Measurements from ENCODE around the gene MRC2. TPM values are rescaled to one million over a fixed set of nuclear protein-coding genes. Genes with fewer than 3 reads are reported as not detected.

The MRC2 gene
- total and polyA plus RNA-seq, 9 of the 15 experiments (the other 6 are each of a cell fraction or from before 2014, with no cell fraction given): 0.28 to 11.5 (median 6.6) TPM

GRCh38 chr17:62615503-62615902 is 12.0 kb upstream of the MRC2 start:
- 44% methylated on average over 4 of the region's 4 CpGs for WGBS (ENCODE audit: insufficient coverage, low coverage, missing lambda C conversion rate)
- POLR2A ChIA-PET: interaction anchor here (0.6 to 1.1 kb wide), 2 partner anchors 14 to 71 kb away, joined by 3 read pairs; no protein-coding TSS in a partner anchor
- no peaks in the 10 kb centered on the region for H3K9me1 ChIP-seq (ENCODE audit: control insufficient read depth, insufficient read depth, low read length)
- no peak overlapping the region for H3K27ac ChIP-seq (ENCODE audit: extremely low read depth, low read depth, low read length)
- H3K36me3 ChIP-seq (ENCODE audit: control insufficient read depth, insufficient read depth, low read length): peaks cover 29% of the 10 kb centered on the region; the same call in 2 of the 3 replicates
- no peaks in the 10 kb centered on the region for H3K27me3 ChIP-seq (ENCODE audit: control insufficient read depth in 2 of 2, insufficient read depth in 2 of 2, low read length in 2 of 2)
- FAIRE-seq (no peak), DNase-seq (ENCODE audit: extremely low read depth in 1 of 4, low spot score in 3 of 4) (no peak), ATAC-seq (no peak)
- no TSS peak for BruUV-seq (replicated peaks)
- H4K20me1 ChIP-seq (replicated peaks; ENCODE audit: control insufficient read depth, insufficient read depth, low read length): peaks cover 4% of the 10 kb centered on the region; the same call in 1 of the 2 replicates
- H3K4me3 ChIP-seq: no peak overlapping the region
- intact Hi-C loops (cut with micrococcal nuclease) (no loop called here), in situ Hi-C loops (cut with MboI) (no loop called here)
- no peaks in the 10 kb centered on the region for H3K9me3 ChIP-seq (replicated peaks; ENCODE audit: control insufficient read depth, insufficient read depth, low read depth, low read length)
- H2AFZ ChIP-seq (ENCODE audit: low read depth, low read length): no peak overlapping the region
- H3K4me2 ChIP-seq (ENCODE audit: insufficient read depth, low read length): no peak overlapping the region
- H3K4me1 ChIP-seq (replicated peaks in 1 of 2; ENCODE audit: control insufficient read depth in 2 of 2, insufficient read depth in 2 of 2, low read length in 2 of 2): no peaks in the 10 kb centered on the region; a peak in 1 of 5 replicates
- no peak overlapping the region for H3K9ac ChIP-seq (ENCODE audit: insufficient read depth in 1 of 2, low read depth in 2 of 2, low read length in 2 of 2)
- H3K79me2 ChIP-seq (ENCODE audit: control insufficient read depth, insufficient read depth, low read length): no peaks in the 10 kb centered on the region
- CTCF ChIA-PET (ENCODE audit: low intra/inter-chr PET ratio): no interaction called here
- no peak for TF ChIP-seq ZBTB5 (IDR thresholded peaks at IDR 0.05)
- no peak for TF ChIP-seq ZNF282 (CRISPR knock-in tag; IDR thresholded peaks at IDR 0.05)
- no peak for TF ChIP-seq HOMEZ (CRISPR knock-in tag; IDR thresholded peaks at IDR 0.05)
- no peak for TF ChIP-seq CTCFL (IDR thresholded peaks at IDR 0.05; ENCODE audit: borderline replicate concordance, insufficient read depth, low read depth, low read length, poor library complexity, severe bottlenecking)
- TF ChIP-seq REST (IDR thresholded peaks at IDR 0.05; ENCODE audit: borderline replicate concordance): no peak
- no peak for TF ChIP-seq REST (CRISPR knock-in tag; IDR thresholded peaks at IDR 0.05; ENCODE audit: low read depth)

Measured in K562 (cell line).